Heart right ventricle (tissue), 16 donors: ENCODE measurements around the gene FAM81B. TPM values are rescaled to one million over a fixed set of nuclear protein-coding genes. Genes with fewer than 3 reads are reported as not detected.

ENCODE experiments used
- ATAC-seq, 8 donors: fragments of 200-7000 bp; cut with Tn5 transposase; one replicate each; pipeline ENCODE4 v1.9.1; 2020; ENCODE audit warnings: mild to moderate bottlenecking in 8 of 8, moderate library complexity in 8 of 8, moderate number of reproducible peaks in 1 of 8
- DNase-seq, 2 donors: peaks; one replicate each; pipeline ENCODE4 v3.0.0-alpha.2; 2020
- H3K27ac ChIP-seq, 10 donors: fragments of 200-600 bp; sonication (generic) in 2 of 10; one replicate each; pipeline versions ENCODE4 v1.5.0 to v1.8.0; 2020 to 2022; ENCODE audit warnings: mild to moderate bottlenecking in 3 of 10
- H3K27me3 ChIP-seq, 7 donors: fragments of 200-600 bp; one replicate each; pipeline ENCODE4 v1.8.0; 2021 to 2022; ENCODE audit warnings: mild to moderate bottlenecking in 2 of 7
- H3K36me3 ChIP-seq, 9 donors: fragments of 200-600 bp; sonication (generic) in 1 of 9; one replicate each; pipeline versions ENCODE4 v1.5.0 to v1.8.0; 2020 to 2022; ENCODE audit warnings: mild to moderate bottlenecking in 2 of 9
- H3K4me1 ChIP-seq, 9 donors: fragments of 200-600 bp; sonication (generic) in 1 of 9; one replicate each; pipeline versions ENCODE4 v1.5.0 to v1.8.0; 2020 to 2022; ENCODE audit warnings: mild to moderate bottlenecking in 4 of 9
- H3K4me3 ChIP-seq, 10 donors: fragments of 200-600 bp; sonication (generic) in 2 of 10; one replicate each; pipeline versions ENCODE4 v1.5.0 to v1.8.0; 2020 to 2022; ENCODE audit warnings: mild to moderate bottlenecking in 7 of 10, moderate library complexity in 2 of 10
- H3K9me3 ChIP-seq, 11 donors: fragments of 200-600 bp in 10 of 11; sonication (generic) in 2 of 11; one replicate each; pipeline versions ENCODE4 v1.5.0 to v1.8.0; 2013 to 2022; ENCODE audit warnings: mild to moderate bottlenecking in 2 of 11, control low read depth in 1 of 11, moderate library complexity in 1 of 11
- CTCF ChIP-seq, 9 donors: fragments of 200-600 bp; sonication (generic) in 2 of 9; IDR thresholded peaks; one replicate each; pipeline versions ENCODE4 v1.5.0 to v1.8.0; 2021 to 2022; ENCODE audit warnings: antibody characterized with exemption in 9 of 9, mild to moderate bottlenecking in 5 of 9, moderate library complexity in 1 of 9
- WGBS, 2 donors: extraction: QIAGEN DNeasy Blood & Tissue Kit; methylation state at CpG; one replicate each; pipeline ENCODE4 v1.1.7; 2013; ENCODE audit warnings: inconsistent platforms in 1 of 2; 5-methylcytosine and 5-hydroxymethylcytosine counted together
- intact Hi-C, 10 donors: fragments of 100-400 bp; cut with DNase I; formaldehyde crosslinking; loops; one replicate each; pipeline versions ENCODE4 v1.11.1 to v1.14.2; 2022
- polyA plus RNA-seq, 2 donors: library from polyadenylated mRNA; stranded (reverse); fragments of 200-250 nt; gene quantifications; one replicate each; pipeline ENCODE4 v1.2.3, GENCODE V29; 2013
- total RNA-seq, 10 donors: library from RNA; stranded (reverse); fragmentation: NEBNext Ultra II Directional in 3 of 10; extraction: Animal tissue kit (Norgen Biotek cat#: 25700) in 3 of 10; gene quantifications; one replicate each; pipeline versions ENCODE4 v1.2.1 to v1.2.4, GENCODE V29; 2021 to 2023
- donor health status: Arrhythmogenic right ventricular cardiomyopathy.
- donor health status: ischemic (EF 13 %, LVEDD 7.1; RV severe dilation, severe dysfunction).
- donor health status: healthy with polysubstance abuse.
- donor health status: DM: no; HTN: yes; CAD: no.
- donor health status: DM: no; HTN: no; CAD: no.
- donor health status: ischemic (EF 25% LVEDD 6.9; RV normal size, moderate dysfunction).
- donor health status: ischemic (EF 25% LVEDD 5.7; RV mildly dilated, moderate dysfunction).
- donor health status: healthy.
- donor health status: DM: yes; HTN: yes; CAD: no.
- donor health status: Ischemic cardiomyopathy.
- donor health status: ischemic (EF 35%, LVEDD 5.7; RV mildly dilated, moderate dysfunction).
- donor health status: nonischemic (EF 11% LVEDD 7.7; RV severe dilation, severe dysfunction).
- donor health status: DM: yes; HTN: yes; CAD: no.
- donor health status: PGD.
- donor health status: ischemic (EF 29% LVEDD 5.4; RV normal size, mild dysfunction).
- donor health status: nonischemic (EF 23%, LVEDD 6.1; RV moderate dilation, normal function).

FAM81B gene
- total and polyA plus RNA-seq, 12 donors, result 0.12 to 19.5 (median 6.9) TPM

- Histone ChIP-seq H3K4me3 (no peak overlapping the region), H3K36me3 (no peaks in the 10 kb centered on the region), H3K9me3 (no peaks in the 10 kb centered on the region), H3K27ac (no peak overlapping the region), H3K4me1 (no peaks in the 10 kb centered on the region), H3K27me3 (peaks cover 0 to 20% (median 0%) of the 10 kb centered on the region in 7 donors)
- ATAC-seq (no peak), DNase-seq (no peak)
- intact Hi-C loops, result no loop called here
- TF ChIP-seq CTCF (IDR thresholded peaks at IDR 0.05), result no peak
- 85% methylated on average over 2 of the region's 2 CpGs for WGBS, 2 donors
These were observed 50.5 kb downstream of the FAM81B start for GRCh38 chr5:95441636-95442035.

- H3K9me3 ChIP-seq, result no peaks in the 10 kb centered on the region
- peaks cover 0 to 10% (median 0%) of the 10 kb centered on the region in 7 donors for H3K27me3 ChIP-seq
- intact Hi-C loops, result no loop called here
- H3K4me1 ChIP-seq, result no peaks in the 10 kb centered on the region
- ATAC-seq (no peak), DNase-seq (no peak)
- no peak overlapping the region for H3K4me3 ChIP-seq
- no peak for TF ChIP-seq CTCF (IDR thresholded peaks at IDR 0.05)
- no peak overlapping the region for H3K27ac ChIP-seq
- no peaks in the 10 kb centered on the region for H3K36me3 ChIP-seq
- 93 to 94% methylated on average over 2 of the region's 2 CpGs for WGBS, 2 donors
These were observed 54.3 kb downstream of the FAM81B start for GRCh38 chr5:95445442-95445841.

- Histone ChIP-seq H3K27ac (no peak overlapping the region), H3K4me1 (no peaks in the 10 kb centered on the region), H3K36me3 (no peaks in the 10 kb centered on the region), H3K9me3 (no peaks in the 10 kb centered on the region), H3K4me3 (no peak overlapping the region), H3K27me3 (peaks cover 0 to 5% (median 0%) of the 10 kb centered on the region in 7 donors)
- ATAC-seq (no peak), DNase-seq (no peak)
- 81 to 85% methylated on average over 2 of the region's 2 CpGs for WGBS, 2 donors
- intact Hi-C loops, result no loop called here
- TF ChIP-seq CTCF (IDR thresholded peaks at IDR 0.05), result no peak
These were observed 54.8 kb downstream of the FAM81B start for GRCh38 chr5:95445995-95446394.

GRCh38 chr5:95446560-95447221, 55.5 kb downstream of the FAM81B start:
- TF ChIP-seq CTCF (IDR thresholded peaks at IDR 0.05), result no peak
- Histone ChIP-seq H3K4me3 (no peak overlapping the region), H3K9me3 (no peaks in the 10 kb centered on the region), H3K4me1 (no peaks in the 10 kb centered on the region), H3K27me3 (no peaks in the 10 kb centered on the region), H3K36me3 (no peaks in the 10 kb centered on the region), H3K27ac (no peak overlapping the region)
- intact Hi-C loops, result no loop called here
- DNase-seq, result no peak
- ATAC-seq, result no peak
- WGBS, 2 donors, result 88 to 91% methylated on average over 1 of the region's 1 CpG
